SU-DHL-6 (cell line): ENCODE results near the gene NME1.

Experiments
- CTCF ChIP-seq: fragments of 200-600 bp; sonication (generic); IDR thresholded peaks from one replicate; pipeline ENCODE4 v1.5.1; 2017; ENCODE audit warnings: antibody characterized with exemption, mild to moderate bottlenecking, low read length, moderate library complexity; ENCODE audit not compliant: insufficient read depth, poor library complexity, severe bottlenecking
- EZH2phosphoT487 ChIP-seq: fragments of 200-600 bp; sonication (generic), shearing (Covaris generic); conservative IDR thresholded peaks from 2 replicates; pipeline ENCODE4 v1.6.1; 2018; ENCODE audit warnings: mild to moderate bottlenecking, antibody characterized with exemption, low read length, moderate library complexity, mixed read lengths

GRCh38 chr17:51185763-51186332 is 32.5 kb downstream of the NME1 start:
- TF ChIP-seq CTCF, result no peak
- TF ChIP-seq EZH2phosphoT487, result no peak
